Endothelial cell of umbilical vein (primary cell): ENCODE data around the gene ZFY. TPM values are rescaled to one million over a fixed set of nuclear protein-coding genes. Genes with fewer than 3 reads are reported as not detected.

ENCODE experiments used
- BruUV-seq: library from RNA; stranded (reverse); fragments of 400-500 nt; replicated peaks from 2 replicates; lab custom pipeline; 2021; lab: Mats Ljungman, UMichigan
- CTCF ChIA-PET: fragments of 300-600, 350-600 bp; sonication (Branson Sonifier 250); formaldehyde crosslinking; loops from one replicate; lab custom pipeline; 2021; ENCODE audit warnings: antibody characterized with exemption, inconsistent platforms; lab: Charles Lee
- POLR2A ChIA-PET: fragments of 300-600, 350-600 bp; sonication (Branson Sonifier 250); formaldehyde crosslinking; loops from one replicate; lab custom pipeline; 2021; ENCODE audit warnings: antibody characterized with exemption, inconsistent platforms; lab: Charles Lee
- DNase-seq: peaks from one replicate; pipeline ENCODE4 v3.0.0-alpha.2; 2011; ENCODE audit warnings: low read depth, low spot score
- FAIRE-seq: peaks from 2 replicates; lab custom pipeline; 2011; peaks lifted over from hg19 to GRCh38; lab: Jason Lieb, UNC
- H2AFZ ChIP-seq: 2 replicates; pipeline ENCODE4 v1.6.0; 2012; ENCODE audit warnings: low read depth, low read length, control low read depth, inconsistent platforms
- H3K27ac ChIP-seq: 2 replicates; pipeline ENCODE4 v1.5.1; 2011; ENCODE audit warnings: low read depth, mild to moderate bottlenecking, control low read depth, low read length, moderate library complexity; ENCODE audit not compliant: insufficient read depth
- H3K27me3 ChIP-seq, 2 experiments: 2 replicates each; pipeline versions ENCODE4 v1.6.0 to v1.6.1; 2011; ENCODE audit warnings: low read length in 2 of 2, mixed read lengths in 1 of 2; ENCODE audit not compliant: control insufficient read depth in 2 of 2, insufficient read depth in 2 of 2
- H3K36me3 ChIP-seq, 2 experiments: 2 replicates in 1 of 2; 3 replicates in 1 of 2; pipeline ENCODE4 v1.5.1; 2011; ENCODE audit warnings: low read length in 2 of 2, mild to moderate bottlenecking in 1 of 2, moderate library complexity in 1 of 2; ENCODE audit not compliant: control insufficient read depth in 2 of 2, insufficient read depth in 2 of 2; ENCODE audit errors: extremely low read depth in 1 of 2
- H3K4me1 ChIP-seq: 3 replicates; pipeline ENCODE4 v1.5.1; 2011; ENCODE audit warnings: mild to moderate bottlenecking, low read length; ENCODE audit not compliant: control insufficient read depth, insufficient read depth; ENCODE audit errors: extremely low read depth
- H3K4me2 ChIP-seq: 2 replicates; pipeline ENCODE4 v1.6.1; 2011; ENCODE audit warnings: low read length, control low read depth, mixed read lengths; ENCODE audit not compliant: insufficient read depth
- H3K4me3 ChIP-seq, 3 experiments: fragments of 200-600 bp in 1 of 3; sonication (generic), shearing (Covaris generic) in 1 of 3; replicated peaks in 1 of 3; 2 replicates each; pipeline ENCODE4 v1.5.1; 2011 to 2016; ENCODE audit warnings: control low read depth in 3 of 3, low read length in 3 of 3, mild to moderate bottlenecking in 2 of 3, inconsistent platforms in 1 of 3, low read depth in 1 of 3, moderate library complexity in 1 of 3; ENCODE audit not compliant: insufficient read depth in 1 of 3
- H3K79me2 ChIP-seq: 2 replicates; pipeline ENCODE4 v1.6.0; 2012; ENCODE audit warnings: low read length, inconsistent platforms; ENCODE audit not compliant: control insufficient read depth, insufficient read depth
- H3K9ac ChIP-seq: replicated peaks from 2 replicates; pipeline ENCODE3; 2011; ENCODE audit warnings: low read length, control low read depth; ENCODE audit not compliant: insufficient read depth; ENCODE audit errors: extremely low read depth
- H3K9me1 ChIP-seq: replicated peaks from 3 replicates; pipeline ENCODE4 v1.6.0; 2011; ENCODE audit warnings: mild to moderate bottlenecking, low read length; ENCODE audit not compliant: control insufficient read depth, insufficient read depth; ENCODE audit errors: extremely low read depth
- H3K9me3 ChIP-seq: replicated peaks from 2 replicates; pipeline ENCODE4 v1.5.1; 2012; ENCODE audit warnings: low read length, inconsistent platforms; ENCODE audit not compliant: control insufficient read depth, insufficient read depth
- H4K20me1 ChIP-seq: replicated peaks from 2 replicates; pipeline ENCODE3; 2011; ENCODE audit warnings: mild to moderate bottlenecking, low read length; ENCODE audit not compliant: control insufficient read depth, insufficient read depth; ENCODE audit errors: extremely low read depth
- EZH2 ChIP-seq: IDR thresholded peaks from 2 replicates; pipeline ENCODE4 v1.6.1; 2012; ENCODE audit warnings: borderline replicate concordance, low read depth, mild to moderate bottlenecking, moderate library complexity, low read length, inconsistent platforms; ENCODE audit not compliant: severe bottlenecking
- FOS ChIP-seq: IDR thresholded peaks from 2 replicates; pipeline ENCODE4 v1.6.1; 2011; ENCODE audit warnings: mild to moderate bottlenecking, low read length, moderate library complexity, borderline replicate concordance; ENCODE audit not compliant: insufficient read depth
- GATA2 ChIP-seq: IDR thresholded peaks from 2 replicates; pipeline ENCODE4 v1.7.0; 2011; ENCODE audit warnings: low read depth, mild to moderate bottlenecking, moderate library complexity, mixed read lengths, low read length; ENCODE audit not compliant: insufficient read length, insufficient read depth
- JUN ChIP-seq: IDR thresholded peaks from 2 replicates; pipeline ENCODE4 v1.6.1; 2011; ENCODE audit warnings: borderline replicate concordance, low read depth; ENCODE audit not compliant: insufficient read length, insufficient read depth
- MYC ChIP-seq: IDR thresholded peaks from one replicate; pipeline ENCODE4 v1.6.1; 2011; ENCODE audit warnings: mild to moderate bottlenecking, low read depth, low read length
- POLR2A ChIP-seq: IDR thresholded peaks from 2 replicates; pipeline ENCODE4 v1.6.1; 2012; ENCODE audit warnings: low read depth, mild to moderate bottlenecking, control low read depth, low read length
- POLR2AphosphoS5 ChIP-seq: IDR thresholded peaks from 2 replicates; pipeline ENCODE4 v1.6.1; 2012; ENCODE audit warnings: low read depth, mild to moderate bottlenecking, control low read depth, low read length, moderate library complexity; ENCODE audit not compliant: insufficient read depth
- dilution Hi-C: fragments of 300-500 bp; cut with MboI; formaldehyde crosslinking; loops from one replicate; pipeline ENCODE4 v1.15.0; 2019; ENCODE audit warnings: low sequenced_read_pairs; ENCODE audit not compliant: extremely low pct_ligation_motif_present
- intact Hi-C: fragments of 100-400 bp; cut with micrococcal nuclease; formaldehyde crosslinking; loops from one replicate; pipeline ENCODE4 v1.10.0; 2022
- polyA plus RNA-seq, 4 experiments: library from polyadenylated mRNA; depleted of rRNA in 3 of 4; stranded (reverse) in 3 of 4; unstranded in 1 of 4; fragments of >200 nt; gene quantifications; 2 replicates each; pipeline versions ENCODE4 v1.2.1 to v1.2.3, GENCODE V29; 2011 to 2012; ENCODE audit warnings: missing spikeins in 1 of 4
- total RNA-seq: library from RNA; stranded (reverse); gene quantifications from 2 replicates; pipeline ENCODE4 v1.2.3, GENCODE V29; 2021
- TF ChIP-seq, protein P1 (sequence below): IDR thresholded peaks from 2 replicates; pipeline ENCODE4 v1.6.1; 2011; ENCODE audit not compliant: insufficient read depth, insufficient read length
- TF ChIP-seq, protein P2 (sequence below), 2 donors: IDR thresholded peaks; 1 replicate in 1 of 2; 2 replicates in 1 of 2; pipeline ENCODE4 v1.5.1; 2011; ENCODE audit warnings: low read length in 2 of 2, mild to moderate bottlenecking in 2 of 2, moderate library complexity in 2 of 2, control low read depth in 1 of 2, inconsistent platforms in 1 of 2, low read depth in 1 of 2; ENCODE audit not compliant: insufficient read depth in 1 of 2; ENCODE audit errors: extremely low read depth in 1 of 2

ZFY gene
- total and polyA plus RNA-seq, 2 donors (not counting 3 experiments of a cell fraction or from before 2014, with no cell fraction given), result 3.1 to 10.8 TPM

DNA sequence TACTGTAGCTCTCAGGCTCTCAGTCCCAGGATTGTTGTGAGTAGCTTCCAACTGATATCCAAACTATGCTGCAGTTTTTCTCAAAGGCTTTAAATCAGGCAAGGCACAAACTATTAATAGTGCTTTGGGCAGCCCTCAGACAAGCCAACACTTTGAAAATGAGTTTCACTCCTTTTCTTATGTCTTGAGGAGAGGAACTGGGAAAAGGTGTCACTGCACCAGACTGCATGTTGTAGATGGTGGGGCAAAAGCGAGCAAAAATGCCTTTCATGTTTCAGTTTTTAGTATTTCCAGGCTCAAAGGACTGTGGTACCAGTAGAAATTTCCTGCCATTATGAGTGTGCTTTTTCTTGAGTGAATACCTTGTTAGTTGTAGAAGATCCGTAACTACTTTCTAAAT is 39.1 kb upstream of the ZFY start:
- dilution Hi-C loops, result no loop called here
- intact Hi-C loops, result no loop called here
- CTCF ChIA-PET, result no interaction called here

DNA sequence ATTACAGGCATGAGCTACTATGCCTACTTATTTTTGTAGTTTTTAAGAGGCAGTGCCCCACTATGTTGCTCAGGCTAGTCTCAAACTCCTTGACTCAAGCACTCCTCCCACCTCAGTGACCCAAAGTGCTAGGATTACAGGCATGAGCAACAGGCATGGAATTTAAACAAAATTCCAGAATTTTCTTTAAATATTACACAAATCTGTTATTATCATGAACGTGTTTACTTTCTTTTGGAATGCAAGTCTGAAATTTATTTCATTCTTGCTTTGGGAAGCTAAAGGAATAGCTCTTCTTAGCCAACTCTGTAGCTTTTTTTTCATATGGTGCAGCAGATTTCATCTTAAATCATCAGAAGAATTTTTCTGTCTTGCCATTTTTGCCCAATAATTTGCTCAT is 27.8 kb upstream of the ZFY start:
- ChIA-PET POLR2A (no interaction called here), CTCF (no interaction called here)
- Histone ChIP-seq H3K36me3 (no peaks in the 10 kb centered on the region), H3K27me3 (no peaks in the 10 kb centered on the region), H3K4me1 (no peaks in the 10 kb centered on the region), H2AFZ (no peak overlapping the region), H3K27ac (no peak overlapping the region), H4K20me1 (no peaks in the 10 kb centered on the region), H3K9ac (no peak overlapping the region), H3K9me1 (no peaks in the 10 kb centered on the region), H3K9me3 (no peaks in the 10 kb centered on the region), H3K4me2 (no peak overlapping the region), H3K4me3 (no peak overlapping the region), H3K79me2 (no peaks in the 10 kb centered on the region)
- TF ChIP-seq FOS, result no peak
- no peak for TF ChIP-seq GATA2
- TF ChIP-seq EZH2, result no peak
- no peak for TF ChIP-seq JUN
- TF ChIP-seq, protein P1, sequence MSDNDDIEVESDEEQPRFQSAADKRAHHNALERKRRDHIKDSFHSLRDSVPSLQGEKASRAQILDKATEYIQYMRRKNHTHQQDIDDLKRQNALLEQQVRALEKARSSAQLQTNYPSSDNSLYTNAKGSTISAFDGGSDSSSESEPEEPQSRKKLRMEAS, result no peak
- TF ChIP-seq MYC, result no peak
- TF ChIP-seq, protein P2, sequence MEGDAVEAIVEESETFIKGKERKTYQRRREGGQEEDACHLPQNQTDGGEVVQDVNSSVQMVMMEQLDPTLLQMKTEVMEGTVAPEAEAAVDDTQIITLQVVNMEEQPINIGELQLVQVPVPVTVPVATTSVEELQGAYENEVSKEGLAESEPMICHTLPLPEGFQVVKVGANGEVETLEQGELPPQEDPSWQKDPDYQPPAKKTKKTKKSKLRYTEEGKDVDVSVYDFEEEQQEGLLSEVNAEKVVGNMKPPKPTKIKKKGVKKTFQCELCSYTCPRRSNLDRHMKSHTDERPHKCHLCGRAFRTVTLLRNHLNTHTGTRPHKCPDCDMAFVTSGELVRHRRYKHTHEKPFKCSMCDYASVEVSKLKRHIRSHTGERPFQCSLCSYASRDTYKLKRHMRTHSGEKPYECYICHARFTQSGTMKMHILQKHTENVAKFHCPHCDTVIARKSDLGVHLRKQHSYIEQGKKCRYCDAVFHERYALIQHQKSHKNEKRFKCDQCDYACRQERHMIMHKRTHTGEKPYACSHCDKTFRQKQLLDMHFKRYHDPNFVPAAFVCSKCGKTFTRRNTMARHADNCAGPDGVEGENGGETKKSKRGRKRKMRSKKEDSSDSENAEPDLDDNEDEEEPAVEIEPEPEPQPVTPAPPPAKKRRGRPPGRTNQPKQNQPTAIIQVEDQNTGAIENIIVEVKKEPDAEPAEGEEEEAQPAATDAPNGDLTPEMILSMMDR (IDR thresholded peaks at IDR 0.05; ENCODE audit: extremely low read depth in 1 of 2, insufficient read depth in 1 of 2, low read depth in 1 of 2, low read length in 2 of 2), result no peak
- no peak for TF ChIP-seq POLR2AphosphoS5
- no peak for TF ChIP-seq POLR2A
- BruUV-seq, result no TSS peak
- DNase-seq, result no peak
- intact Hi-C loops (no loop called here), dilution Hi-C loops (no loop called here)
- FAIRE-seq, result no peak

More for the DNA sequence above, 39.1 kb upstream of the ZFY start:
- no peaks in the 10 kb centered on the region for H3K36me3 ChIP-seq
- H3K4me1 ChIP-seq, result no peaks in the 10 kb centered on the region
- TF ChIP-seq JUN (no peak), EZH2 (no peak)
- no peaks in the 10 kb centered on the region for H3K9me1 ChIP-seq
- H2AFZ ChIP-seq, result no peak overlapping the region
- no peak overlapping the region for H3K4me2 ChIP-seq
- POLR2A ChIA-PET, result no interaction called here
- H3K27me3 ChIP-seq, result no peaks in the 10 kb centered on the region
- no peak overlapping the region for H3K9ac ChIP-seq
- no peaks in the 10 kb centered on the region for H3K9me3 ChIP-seq
- no peak for FAIRE-seq
- no peak for DNase-seq
- H3K79me2 ChIP-seq, result no peaks in the 10 kb centered on the region
- no peaks in the 10 kb centered on the region for H4K20me1 ChIP-seq
- no peak overlapping the region for H3K27ac ChIP-seq
- no peak overlapping the region for H3K4me3 ChIP-seq
- BruUV-seq, result no TSS peak
